ENCODE measurements around the gene NETO2.

Gene NETO2

DNA sequence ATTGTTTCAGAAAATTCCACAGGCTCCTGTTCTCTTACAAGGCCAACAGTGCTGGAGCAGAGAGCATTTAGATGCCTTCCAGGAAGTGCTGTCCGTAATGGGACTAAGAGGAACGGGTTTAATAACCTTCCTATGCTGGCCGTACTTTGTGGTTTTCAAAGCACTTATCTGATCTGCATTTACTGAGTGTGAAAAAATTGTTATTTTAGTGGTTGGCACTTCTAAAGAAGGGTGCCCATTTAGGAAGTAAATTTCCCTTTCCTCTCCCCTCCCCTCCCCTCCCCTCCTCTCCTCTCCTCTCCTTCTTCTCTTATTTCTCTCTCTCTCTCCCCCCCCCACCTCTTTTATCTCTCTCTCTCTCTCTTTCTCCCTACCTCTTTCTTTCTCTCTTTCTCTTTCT, 98.3 kb downstream of the NETO2 start:
- no peak for DNase-seq (ENCODE audit: low spot score)

DNA sequence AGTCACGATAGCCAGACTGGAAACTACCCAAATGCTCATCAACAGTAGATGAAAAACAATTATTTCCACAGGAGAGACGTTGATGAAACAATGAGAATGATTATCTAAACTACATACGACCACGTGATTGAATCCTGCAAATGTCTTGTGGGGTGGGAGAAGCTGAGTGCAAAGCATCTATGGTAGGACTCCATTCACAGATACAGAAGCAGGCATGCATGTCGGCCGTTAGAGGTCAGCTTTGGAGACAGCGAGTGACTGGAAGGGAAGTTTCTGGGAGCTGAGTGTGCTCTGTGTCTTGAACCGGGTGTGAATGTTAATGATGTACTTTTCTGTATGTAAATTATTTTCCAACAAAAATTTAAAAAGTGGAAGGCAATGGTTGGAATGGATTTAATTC, 98.7 kb downstream of the NETO2 start:
- DNase-seq (ENCODE audit: low spot score) = no peak

DNA sequence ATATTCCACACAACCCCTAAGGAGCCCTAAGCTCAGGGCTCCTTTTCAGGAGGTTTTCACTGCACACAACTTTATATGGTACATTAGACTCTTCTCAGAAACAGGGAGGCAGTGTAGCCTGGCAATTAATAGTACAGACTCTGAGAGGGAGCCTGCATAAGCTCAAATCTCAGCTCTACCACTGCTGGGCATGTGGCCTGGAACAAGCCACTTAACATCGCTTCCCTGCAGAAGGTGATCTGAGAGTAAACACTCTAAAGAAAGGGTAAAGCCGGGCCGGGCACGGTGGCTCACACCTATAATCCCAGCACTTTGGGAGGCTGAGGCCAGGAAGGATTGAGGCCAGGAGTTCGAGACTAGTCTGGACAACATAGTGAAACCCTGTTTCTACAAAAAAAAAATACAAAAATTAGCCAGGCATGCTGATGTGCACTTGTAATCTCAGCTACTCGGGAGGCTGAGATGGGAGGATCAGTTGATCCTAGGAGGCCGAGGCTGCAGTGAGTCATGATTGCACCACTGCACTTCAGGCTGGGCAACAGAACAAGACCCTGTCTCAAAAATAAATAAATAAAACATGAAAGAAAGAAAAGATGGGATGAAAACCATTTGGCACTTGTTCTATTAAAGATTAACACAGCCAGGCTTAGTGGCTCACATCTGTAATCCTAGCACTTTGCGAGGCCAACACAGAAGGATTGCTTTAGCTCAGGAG, 99.6 kb downstream of the NETO2 start:
- no peak for DNase-seq (ENCODE audit: low spot score)

DNA sequence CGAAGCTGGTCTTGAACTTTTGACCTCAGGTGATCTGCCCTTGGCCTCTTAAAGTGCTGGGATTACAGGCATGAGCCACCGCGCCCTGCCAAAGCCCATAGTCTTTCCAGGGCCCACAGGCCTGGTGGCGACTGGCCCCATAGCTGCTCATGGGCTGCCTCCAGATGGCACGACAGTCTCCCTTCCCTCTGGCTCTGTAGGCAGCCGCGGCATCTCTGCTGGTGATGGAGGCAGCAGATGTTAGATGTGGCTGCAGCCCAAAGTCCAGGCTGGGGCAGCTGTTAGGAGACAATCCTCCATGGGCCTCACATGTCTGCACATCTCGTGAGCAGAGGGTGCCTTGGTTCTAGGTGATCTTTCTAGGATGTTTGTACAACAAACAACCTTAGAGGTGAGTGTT, 100.5 kb downstream of the NETO2 start:
- DNase-seq (ENCODE audit: low spot score) = no peak

DNA sequence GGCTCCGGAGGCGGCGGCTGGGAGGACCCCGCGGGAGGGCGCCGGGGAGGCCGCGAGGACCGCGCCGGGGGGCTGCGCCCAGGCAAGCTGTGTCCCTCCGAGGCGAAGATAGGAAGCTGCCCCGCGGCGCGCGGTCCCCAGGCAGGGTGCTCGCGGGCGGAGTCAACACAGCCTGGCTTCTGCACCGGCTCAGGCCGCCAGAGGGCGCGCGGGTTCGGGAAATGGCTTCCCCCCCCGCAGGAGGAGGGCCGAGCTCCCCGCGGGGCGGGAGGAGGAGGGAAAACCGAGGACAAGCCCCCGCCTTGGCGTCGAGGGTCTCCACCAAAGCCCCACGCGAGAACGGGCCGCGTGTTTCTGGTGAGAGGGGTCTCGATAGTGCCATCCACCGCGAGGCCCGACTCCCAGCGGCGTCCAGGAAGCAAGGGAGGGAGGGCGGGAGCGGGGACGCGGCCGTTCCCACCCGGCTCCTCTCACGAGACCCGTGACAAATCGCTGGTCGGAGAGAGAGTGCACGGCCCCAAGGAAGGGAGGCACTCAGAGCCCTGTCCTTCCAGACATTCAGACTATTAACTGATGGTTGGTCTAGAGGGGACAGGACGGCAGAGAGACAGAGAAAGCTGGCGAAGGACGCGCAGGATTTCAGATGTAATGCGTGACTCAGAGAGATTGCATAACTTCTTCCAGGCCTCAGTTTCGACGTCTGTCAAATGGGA, 105.8 kb downstream of the NETO2 start:
- DNase-seq (ENCODE audit: low spot score) = peak; percentile 95

DNA sequence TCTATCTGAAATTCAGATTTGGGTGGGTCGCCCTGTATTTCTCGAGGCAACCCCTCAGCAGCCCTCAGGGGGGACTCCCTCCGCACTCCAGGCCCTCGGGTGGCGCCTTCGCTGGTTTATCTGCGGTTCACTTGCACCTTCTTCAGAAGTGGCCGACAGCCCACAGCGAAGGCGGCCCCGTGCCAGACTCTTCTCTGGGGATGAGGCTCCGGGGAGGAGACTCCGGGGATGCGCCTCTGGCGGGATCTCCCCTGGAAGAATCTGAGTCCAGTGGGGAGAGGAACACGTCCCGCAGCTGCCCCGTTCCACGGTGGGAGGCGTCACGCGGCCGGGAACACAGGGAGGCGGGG, 106.4 kb downstream of the NETO2 start:
- peak; percentile 50 for DNase-seq (ENCODE audit: low spot score)

DNA sequence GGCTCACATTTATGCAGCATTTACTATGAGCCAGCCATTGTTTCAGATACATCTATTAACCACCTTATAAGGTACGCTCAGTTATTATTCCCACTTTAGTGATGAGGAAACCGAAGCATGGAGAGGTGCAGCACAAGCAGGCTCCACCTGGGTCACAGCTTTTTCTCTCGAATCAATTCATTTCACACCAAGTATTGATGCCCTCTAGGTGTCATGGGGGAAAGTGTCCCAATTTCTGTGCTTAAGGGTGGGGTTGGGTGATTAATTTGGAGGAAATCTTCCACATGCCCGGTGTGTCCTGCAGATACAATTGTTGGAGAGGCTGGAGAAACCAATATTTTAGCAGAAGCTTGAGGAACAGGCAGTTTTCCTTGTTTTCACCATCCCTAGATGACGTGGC, 107.5 kb downstream of the NETO2 start:
- DNase-seq (ENCODE audit: low spot score) = no peak

DNA sequence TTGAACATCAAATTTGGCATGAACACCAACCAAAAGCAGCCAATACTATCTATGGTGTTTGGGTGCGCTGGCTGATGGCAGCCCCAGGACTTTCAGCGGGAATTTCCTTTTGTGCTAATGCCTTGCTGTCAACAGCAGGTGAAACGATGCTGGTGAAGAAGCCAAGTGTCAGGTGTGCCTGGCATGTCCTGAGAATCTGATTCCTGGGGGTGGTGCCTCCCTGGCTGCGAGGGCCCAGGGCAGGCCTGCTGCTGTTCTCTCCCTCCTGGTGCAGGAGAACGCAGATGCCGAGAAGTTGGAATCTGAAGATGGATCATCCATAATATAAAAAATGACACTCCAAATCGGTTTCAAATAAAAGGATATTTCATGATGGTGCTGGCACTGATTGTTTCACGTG, 108.3 kb downstream of the NETO2 start:
- no peak for DNase-seq (ENCODE audit: low spot score)

DNA sequence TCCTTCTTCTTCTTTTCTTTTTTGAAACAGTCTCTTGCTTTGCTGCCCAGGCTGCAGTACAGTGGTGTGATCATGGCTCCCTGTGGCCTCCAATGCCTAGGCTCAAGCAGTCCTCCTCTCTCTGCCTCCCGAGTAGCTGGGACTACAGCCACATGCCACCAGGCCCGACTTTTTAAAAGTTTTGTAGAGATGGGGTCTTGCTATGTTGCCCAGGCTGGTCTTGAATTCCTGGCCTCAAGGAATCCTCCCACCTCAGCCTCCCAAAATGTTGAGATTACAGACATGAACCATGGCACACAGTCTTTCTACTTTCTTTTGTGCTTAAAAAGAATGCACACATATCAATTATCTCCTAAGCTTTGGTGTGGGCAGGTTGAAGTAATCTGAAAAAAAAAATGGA, 109.3 kb downstream of the NETO2 start:
- DNase-seq (ENCODE audit: low spot score) = no peak

DNA sequence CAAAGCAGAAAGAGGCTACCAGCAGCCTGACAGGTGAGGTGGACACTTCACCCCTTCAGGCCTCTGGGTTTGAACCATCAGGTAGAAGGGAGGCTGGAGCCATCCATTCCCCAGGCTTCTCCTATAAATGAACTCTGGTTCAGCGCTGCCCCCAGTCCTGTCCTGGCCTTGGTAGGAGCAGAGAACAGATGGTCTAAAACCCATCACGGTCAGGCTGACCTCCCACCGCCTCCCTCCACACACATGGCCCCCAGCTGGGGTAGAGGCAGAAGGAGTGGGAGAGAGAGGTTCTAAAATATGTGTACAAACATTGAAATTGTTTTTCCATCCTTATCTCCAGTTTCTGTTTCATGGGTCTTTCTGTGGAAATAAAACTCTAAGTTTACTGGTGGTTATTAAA, 110.6 kb downstream of the NETO2 start:
- DNase-seq (ENCODE audit: low spot score) = no peak

DNA sequence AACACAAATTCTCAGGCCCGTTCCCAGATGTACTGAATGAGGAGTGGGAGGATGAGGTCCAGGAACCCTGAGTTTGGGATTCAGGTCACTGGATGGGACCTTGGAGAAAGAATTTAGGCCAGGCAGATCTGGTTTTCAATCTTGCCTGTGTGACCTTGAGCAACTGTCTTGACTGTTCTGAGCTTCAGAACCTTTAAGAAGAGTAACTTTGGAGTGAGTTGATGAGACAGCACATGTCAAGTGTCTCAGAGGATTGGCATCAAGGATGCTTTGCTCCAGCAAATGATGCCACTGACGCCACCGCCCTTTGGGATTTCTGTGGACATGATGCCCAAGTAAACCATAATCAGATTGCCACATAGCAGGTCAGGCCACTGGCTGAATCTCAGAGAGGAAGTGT, 114.0 kb downstream of the NETO2 start:
- no peak for DNase-seq (ENCODE audit: low spot score)

DNA sequence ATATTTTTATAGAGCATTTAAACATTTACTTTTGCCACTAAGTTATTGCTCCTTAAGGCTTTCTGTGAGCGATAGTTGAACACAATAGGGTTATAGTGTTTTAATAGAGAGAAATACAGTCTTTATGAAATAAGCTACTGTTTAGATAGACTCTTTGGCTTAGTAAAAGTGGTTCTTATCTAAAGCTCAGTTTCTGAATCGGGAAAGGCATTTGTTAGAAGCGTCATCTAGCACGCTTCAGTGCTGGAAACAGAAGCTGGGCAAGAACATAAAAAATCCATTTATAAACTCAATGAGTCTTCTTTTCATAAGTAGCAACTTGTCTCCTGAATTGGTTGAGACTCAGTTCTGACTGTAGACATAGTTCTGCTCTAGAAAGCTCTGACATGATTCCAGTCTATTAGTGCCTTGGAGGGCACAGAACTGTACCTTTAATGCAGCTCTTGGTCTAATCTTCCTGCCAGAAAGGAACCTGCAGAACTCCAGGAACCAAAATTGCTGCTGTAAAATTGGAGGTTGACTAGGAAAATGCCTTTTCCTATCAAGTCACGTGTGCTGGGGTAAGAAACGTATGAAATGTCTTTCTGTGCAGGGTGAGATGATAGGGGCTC, 114.9 kb downstream of the NETO2 start:
- DNase-seq (ENCODE audit: low spot score) = no peak

Data from AG08395 (cell line).